NCI-H1694 treated with DMSO at 0.1 percent for 48 hours (cell line): Measurements from ENCODE around the gene THOC3.
"Not testable (repeated sequence)": the region's sequence is repeated elsewhere in the genome, so short reads cannot be mapped to it uniquely, and the experiment has no call there.

Experiments
- DNase-seq: peaks from one replicate; lab custom pipeline; 2025; lab: John Stamatoyannopoulos, UW

The THOC3 gene

GRCh38 chr5:175938489-175938888 lies 29.6 kb downstream of the THOC3 start:
- DNase-seq = not testable (repeated sequence)

- not testable (repeated sequence) for DNase-seq
Measured at GRCh38 chr5:175928752-175929151, 39.4 kb downstream of the THOC3 start.

GRCh38 chr5:175925106-175925505 lies 43.0 kb downstream of the THOC3 start:
- not testable (repeated sequence) for DNase-seq

GRCh38 chr5:175922192-175922885 lies 45.8 kb downstream of the THOC3 start:
- DNase-seq = no peak

GRCh38 chr5:175921061-175921730 lies 46.9 kb downstream of the THOC3 start:
- DNase-seq = no peak

GRCh38 chr5:175920231-175920811 lies 47.8 kb downstream of the THOC3 start:
- no peak for DNase-seq

- not testable (repeated sequence) for DNase-seq
Measured at GRCh38 chr5:175915066-175916037, 52.8 kb downstream of the THOC3 start.

- not testable (repeated sequence) for DNase-seq
Measured at GRCh38 chr5:175913835-175914672, 54.1 kb downstream of the THOC3 start.

GRCh38 chr5:175910072-175910471 lies 58.0 kb downstream of the THOC3 start:
- DNase-seq = not testable (repeated sequence)
